LoVo (cell line): ENCODE data around the gene RPS21.
"Not testable (repeated sequence)": the region's sequence is repeated elsewhere in the genome, so short reads cannot be mapped to it uniquely, and the experiment has no call there.

Experiments
- DNase-seq: peaks from one replicate; pipeline ENCODE4 v3.0.0-alpha.2; 2016; ENCODE audit warnings: low spot score

RPS21 gene

GRCh38 chr20:62411479-62412193 lies 24.7 kb downstream of the RPS21 start:
- no peak for DNase-seq

DNA sequence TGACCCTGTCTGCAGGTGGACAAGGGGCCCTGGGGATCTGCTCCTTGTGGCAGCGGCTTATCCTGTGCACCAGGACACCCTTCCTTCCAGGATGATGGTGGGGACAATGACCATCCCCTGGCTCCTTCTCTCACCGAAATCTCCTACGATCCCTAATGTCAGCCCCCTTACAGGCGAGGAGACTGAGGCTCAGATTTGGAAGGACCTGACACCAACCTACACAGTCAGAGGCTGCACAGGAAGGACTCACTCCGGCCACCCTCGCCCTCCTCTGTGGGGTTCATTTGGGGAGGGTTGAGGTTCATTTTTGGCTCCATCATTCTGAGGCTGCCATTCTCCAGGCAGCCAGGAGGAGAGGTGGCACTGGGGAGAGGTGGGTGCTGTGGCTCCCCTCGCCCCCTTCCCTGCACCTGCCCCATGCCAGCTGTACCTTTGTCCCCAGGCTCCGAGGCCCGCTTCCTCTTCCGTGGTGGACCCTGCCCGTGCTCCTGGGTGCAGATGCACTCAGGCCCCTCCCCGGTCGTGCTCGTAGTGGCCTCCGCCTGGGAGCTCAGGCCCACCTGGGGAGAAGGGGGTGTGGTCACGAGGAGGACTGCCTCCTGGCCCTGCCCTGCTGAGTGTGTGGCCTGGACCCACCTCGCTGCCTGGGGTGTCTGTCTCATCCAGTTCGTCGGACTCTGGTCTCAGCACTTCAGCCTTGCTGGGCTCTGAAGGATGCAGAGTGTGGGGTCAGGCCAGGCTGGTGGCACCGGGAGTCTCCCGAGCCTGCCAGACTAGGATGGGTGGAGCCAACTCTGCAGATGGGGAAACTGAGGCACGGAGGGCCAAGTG lies 25.5 kb downstream of the RPS21 start:
- DNase-seq, result no peak

- no peak for DNase-seq
These were observed 26.2 kb downstream of the RPS21 start for GRCh38 chr20:62413025-62413570.

DNA sequence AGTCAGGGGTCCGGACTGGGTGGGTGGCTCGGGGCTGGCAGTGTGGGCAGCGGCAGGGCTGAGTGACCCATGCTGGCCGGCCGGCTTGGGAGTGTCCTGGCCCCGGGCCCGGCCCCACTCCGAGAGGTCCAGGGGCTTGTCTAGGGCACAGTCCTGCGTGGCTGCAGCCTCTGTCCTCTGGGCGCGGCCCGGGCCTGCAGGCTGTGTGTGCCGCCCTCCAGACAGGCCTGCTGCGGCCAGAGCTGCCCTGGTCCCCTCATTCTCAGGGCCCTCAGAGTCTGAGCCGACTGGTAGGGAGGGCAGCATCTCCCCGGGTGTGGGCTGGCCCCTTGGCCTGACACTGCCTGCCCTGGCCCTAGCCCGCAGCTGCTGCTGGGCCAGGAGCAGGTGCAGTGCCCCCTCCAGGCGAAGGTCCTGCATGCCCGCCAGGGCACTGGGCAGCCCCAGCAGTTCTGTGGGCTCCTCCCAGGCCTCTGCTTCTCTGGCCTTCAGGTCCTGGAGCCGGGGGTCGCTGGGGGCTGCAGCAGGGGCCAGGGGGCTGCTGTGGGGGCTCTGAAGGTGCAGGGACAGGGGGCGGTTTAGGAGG lies 27.1 kb downstream of the RPS21 start:
- DNase-seq, result no peak

- DNase-seq, result no peak
These were observed 28.6 kb downstream of the RPS21 start for GRCh38 chr20:62415354-62416111.

DNA sequence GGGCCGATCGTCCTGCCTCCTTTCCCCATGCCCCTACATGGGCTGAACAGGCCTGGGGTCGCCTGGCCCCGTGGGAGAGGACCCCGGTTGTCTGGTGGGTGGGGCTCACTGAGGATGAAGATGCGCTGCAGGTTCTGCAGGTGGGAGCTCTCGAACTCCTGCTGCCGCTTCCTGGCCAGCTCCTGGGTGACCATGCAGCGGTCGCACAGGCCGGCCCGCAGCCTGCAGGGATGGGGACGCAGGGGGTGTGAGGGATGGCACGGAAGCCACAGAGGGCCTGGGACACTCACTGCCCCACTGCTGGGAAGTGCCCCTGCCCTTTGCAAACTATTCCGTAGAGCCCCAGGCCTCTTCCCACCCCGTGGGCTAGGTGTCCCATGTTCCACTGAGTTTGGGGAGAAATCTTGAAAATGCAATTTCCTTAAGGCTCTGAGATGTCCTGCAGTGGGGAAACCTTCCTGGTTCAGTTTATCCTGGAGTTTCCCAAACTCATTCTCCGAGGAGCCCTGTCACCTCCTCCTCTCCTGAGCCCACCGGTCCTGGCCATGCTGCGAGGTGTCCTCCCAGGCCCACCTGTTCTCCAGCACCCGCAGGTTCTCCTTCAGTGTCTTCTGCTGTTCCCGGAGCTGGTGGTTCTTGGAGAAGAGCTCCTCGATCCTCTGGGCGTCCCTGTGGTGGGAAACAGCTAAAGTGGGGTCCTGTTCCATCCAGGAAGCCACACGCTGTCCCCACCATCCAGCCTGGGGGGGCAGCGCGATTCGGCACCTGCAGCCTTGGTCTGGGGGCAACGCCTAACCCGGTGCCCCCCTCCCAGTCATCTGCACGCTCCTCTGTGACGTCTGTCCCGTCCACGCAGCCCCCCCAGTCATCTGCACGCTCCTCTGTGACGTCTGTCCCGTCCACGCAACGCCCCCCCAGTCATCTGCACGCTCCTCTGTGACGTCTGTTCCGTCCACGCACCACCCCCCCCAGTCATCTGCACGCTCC lies 30.0 kb downstream of the RPS21 start:
- no peak for DNase-seq

GRCh38 chr20:62417981-62418708 lies 31.2 kb downstream of the RPS21 start:
- no peak for DNase-seq

DNA sequence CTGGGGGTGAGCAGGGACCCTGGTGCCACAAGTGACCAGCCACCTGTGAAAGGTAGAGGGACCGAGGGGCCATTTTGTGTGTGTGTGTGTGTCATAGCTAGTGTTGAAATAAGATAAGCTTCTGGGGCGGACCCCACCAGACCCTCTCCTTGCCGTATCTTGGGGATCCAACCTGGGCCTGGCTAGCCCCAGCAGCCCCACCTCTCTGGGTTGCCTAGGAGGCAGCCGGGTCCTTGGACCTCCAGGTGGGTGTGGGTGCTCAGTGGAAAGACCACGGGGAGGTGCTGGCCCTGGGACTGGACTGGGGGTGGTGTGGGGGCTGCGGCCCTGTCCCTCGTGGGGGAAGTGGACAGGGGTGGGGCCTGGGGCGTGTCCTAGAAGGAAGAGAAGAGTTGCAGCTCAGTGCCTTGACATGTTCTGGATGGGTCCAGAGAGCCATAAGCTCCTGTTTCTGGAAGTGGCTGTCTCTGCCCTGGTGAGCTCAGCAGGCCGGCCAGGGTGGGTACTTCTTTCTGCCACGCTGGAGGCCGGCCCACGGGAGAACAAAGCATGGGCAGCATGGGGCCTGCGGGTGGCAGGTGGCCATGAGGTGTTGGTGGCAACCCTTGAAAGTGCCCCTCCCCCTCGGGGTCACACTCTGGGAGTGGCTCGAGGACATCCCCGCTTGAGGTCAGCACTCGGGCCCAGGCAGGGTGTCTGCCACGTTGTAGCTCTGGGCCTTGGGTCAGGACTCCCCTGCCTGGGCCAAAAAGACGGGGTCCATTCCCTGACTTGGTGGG lies 32.0 kb downstream of the RPS21 start:
- DNase-seq, result no peak

DNA sequence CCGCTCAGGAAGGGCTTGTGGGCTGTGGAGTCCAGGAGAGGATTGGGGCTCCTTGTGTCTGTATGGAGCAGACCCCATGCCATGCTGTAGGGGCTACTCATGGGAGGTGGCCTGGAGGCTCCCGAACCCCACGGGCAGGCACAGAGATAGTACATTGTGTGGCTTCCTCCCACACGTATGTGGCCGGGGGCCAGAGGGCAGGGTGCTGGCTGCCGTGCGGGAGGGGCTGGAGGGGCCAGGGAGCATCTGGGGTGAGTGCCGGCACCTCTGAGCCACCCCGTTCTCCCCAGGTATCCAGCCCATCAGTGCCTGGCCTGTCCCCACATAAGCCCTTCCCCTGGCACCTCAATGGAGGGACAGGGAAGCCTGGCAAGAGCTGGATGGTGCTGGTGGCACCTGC lies 32.9 kb downstream of the RPS21 start:
- DNase-seq, result no peak

DNA sequence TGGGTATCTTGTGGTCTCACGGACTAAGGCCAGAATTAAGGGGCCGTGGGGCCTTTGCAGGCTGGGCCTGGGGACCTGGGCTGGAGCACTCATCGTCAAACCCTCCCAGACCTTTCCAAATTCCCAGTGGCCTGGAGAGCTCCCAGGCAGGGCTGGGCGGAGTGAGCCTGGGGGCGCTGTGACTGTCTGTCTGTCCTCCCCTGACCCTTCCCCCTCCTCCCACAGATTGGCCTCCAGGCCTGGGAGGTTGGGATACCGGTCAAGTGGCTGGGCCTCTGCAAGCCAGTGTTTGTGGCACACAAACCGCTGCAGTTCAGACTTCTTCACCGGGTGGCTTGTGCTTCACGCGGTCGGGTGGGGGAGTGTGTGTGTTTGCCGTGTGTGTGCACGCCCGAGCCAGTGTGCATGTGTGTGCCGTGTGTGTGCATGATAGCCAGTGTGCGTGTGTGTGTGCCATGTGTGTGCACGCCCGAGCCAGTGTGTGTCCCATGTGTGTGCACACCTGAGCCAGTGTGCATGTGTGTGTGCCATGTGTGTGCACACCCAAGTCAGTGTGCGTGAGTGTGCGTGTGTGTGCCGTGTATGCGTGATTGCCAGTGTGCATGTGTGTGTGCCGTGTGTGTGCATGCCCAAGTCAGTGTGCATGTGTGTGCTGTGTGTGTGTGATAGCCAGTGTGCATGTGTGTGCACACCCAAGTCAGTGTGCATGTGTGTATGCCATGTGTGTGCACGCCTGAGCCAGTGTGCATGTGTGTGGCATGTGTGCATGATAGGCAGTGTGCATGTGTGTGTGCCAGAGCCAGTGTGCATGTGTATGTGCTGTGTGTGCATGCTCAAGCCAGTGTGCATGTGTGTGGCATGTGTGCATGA lies 34.2 kb downstream of the RPS21 start:
- no peak for DNase-seq

- DNase-seq, result no peak
These were observed 34.8 kb downstream of the RPS21 start for GRCh38 chr20:62421716-62421990.

- DNase-seq, result no peak
These were observed 35.9 kb downstream of the RPS21 start for GRCh38 chr20:62422636-62423325.

DNA sequence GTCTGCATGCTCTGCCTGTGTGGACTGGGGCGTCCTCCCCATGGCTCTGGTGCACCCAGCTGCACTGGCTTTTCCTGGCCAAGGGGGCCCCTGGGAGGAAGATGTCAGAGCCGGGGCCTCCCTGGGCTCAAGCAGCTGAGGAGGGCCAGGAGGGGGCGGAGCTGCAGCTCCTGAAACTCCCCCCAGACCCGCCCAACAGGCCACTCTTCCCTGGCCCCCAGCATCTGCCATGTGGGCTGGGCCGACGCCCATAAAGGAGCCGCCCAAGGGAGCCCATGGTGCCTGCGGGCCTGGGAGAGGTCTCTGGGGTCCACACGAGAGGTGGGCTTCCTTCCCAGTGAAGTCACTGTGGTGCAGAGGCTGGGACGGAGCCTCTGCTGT lies 36.4 kb downstream of the RPS21 start:
- no peak for DNase-seq

DNA sequence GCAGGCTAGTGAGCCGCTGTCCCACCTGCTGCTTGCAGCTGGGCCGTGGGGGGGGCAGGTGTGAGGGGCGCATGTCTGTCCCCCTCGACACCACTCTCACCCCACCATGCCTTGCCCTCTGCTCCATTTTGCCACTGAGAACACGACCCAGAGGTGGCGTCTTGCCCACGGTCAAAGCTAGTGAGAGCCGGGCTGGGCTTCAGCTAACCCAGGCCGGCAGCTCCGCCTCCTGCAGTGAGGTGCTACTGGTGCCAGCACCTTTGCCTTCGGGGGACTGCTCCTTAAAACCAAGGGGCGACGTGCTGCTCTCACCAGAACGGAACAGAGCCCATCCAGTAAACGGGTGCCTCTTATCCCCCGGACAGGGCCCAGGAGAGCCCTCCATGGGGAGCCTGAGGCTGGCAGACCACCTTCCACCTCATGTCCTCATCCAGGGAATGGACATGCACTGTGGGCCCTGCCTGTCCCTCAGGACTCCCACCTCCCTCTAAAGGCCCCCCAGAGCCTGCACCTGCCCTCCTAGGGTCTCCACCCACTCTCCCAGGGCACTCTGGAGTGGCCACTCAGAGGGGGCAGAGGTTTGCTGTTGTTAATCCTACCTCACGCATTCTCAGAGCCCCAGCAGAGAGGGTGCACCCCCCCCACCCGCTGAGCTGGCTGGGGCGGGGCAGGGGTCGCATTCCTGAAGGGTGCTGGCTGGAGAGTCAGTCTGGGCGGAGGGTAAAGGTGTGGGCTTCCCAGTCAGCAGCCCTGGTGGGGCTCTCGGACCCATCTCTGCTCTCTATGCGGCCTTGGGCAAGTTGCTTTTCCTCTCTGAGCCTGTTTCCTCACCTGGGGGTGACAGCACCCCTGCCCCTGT lies 37.6 kb downstream of the RPS21 start:
- no peak for DNase-seq

DNA sequence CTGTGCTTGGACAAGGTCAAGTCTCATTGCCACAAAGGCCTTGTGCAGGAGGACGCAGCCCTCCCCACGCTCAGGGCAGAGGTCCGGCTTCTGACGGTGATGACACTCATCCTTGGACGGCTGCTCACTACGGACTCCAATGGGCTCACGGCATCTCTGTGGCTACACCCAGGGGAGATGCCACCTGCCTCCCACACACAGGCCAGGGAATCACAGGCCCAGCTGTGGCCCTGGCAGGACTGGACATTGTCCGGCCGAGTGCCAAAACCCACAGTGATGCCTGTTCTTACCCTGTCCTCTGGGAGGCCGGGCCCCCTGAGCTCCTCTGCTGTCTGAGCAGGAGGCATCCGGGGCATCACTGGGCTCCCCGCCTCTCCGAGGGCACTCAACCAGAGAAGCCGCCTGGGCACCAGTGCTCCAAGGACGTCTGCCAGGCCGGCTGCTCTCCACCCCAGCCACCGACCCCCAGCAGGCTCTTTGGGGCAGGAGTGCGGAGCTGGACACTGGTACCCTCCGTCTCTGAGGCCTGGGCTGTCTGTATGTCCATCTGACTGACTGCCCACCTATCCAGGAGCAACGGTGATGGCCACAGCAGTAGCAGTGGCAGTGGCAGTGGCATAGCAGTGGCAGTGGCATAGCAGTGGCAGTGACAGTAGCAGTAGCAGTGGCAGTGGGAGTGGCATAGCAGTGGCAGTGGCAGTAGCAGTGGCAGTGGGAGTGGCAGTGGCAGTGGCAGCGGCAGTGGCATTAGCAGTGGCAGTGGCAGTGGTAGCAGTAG lies 38.6 kb downstream of the RPS21 start:
- DNase-seq, result no peak

GRCh38 chr20:62426059-62426348 lies 39.1 kb downstream of the RPS21 start:
- not testable (repeated sequence) for DNase-seq
